Activated CD4-positive, alpha-beta T cell treated with anti-CD3 and anti-CD28 coated beads, Interleukin-2, amount 10 ng/mL, durations not matched to agents 24 days and 14 days (primary cell): ENCODE data around the gene KLF2. TPM values are rescaled to one million over a fixed set of nuclear protein-coding genes. Genes with fewer than 3 reads are reported as not detected.

Source experiments
- DNase-seq: peaks from one replicate; pipeline ENCODE4 v3.0.0; 2022
- H3K27ac Mint-ChIP-seq: one replicate; pipeline ENCODE4 v1.8.0; 2022; ENCODE audit warnings: mild to moderate bottlenecking, mixed read lengths
- H3K27me3 Mint-ChIP-seq: one replicate; pipeline ENCODE4 v1.8.0; 2022; ENCODE audit warnings: mixed read lengths
- H3K36me3 Mint-ChIP-seq: one replicate; pipeline ENCODE4 v1.8.0; 2022; ENCODE audit warnings: low read depth, mild to moderate bottlenecking, mixed read lengths
- H3K4me1 Mint-ChIP-seq: one replicate; pipeline ENCODE4 v1.8.0; 2021; ENCODE audit warnings: mixed read lengths
- H3K4me3 Mint-ChIP-seq: one replicate; pipeline ENCODE4 v1.8.0; 2022; ENCODE audit warnings: mild to moderate bottlenecking, moderate library complexity, mixed read lengths
- H3K9me3 Mint-ChIP-seq: one replicate; pipeline ENCODE4 v1.8.0; 2021; ENCODE audit warnings: mixed read lengths
- intact Hi-C: fragments of 100-400 bp; cut with micrococcal nuclease; formaldehyde crosslinking; loops from one replicate; pipeline ENCODE4 v1.15.1; 2023
- total RNA-seq: library from RNA; stranded (reverse); gene quantifications from 2 replicates; pipeline ENCODE4 v1.2.3, GENCODE V29; 2022

Gene KLF2
- total RNA-seq, 1 donor from 2014 or later: 2.2 TPM

- Mint-ChIP-seq H3K4me3 (peak overlapping the region; percentile 31), H3K36me3 (peaks cover 29% of the 10 kb centered on the region), H3K27ac (no peak overlapping the region), H3K27me3 (peaks cover 4% of the 10 kb centered on the region), H3K9me3 (no peaks in the 10 kb centered on the region), H3K4me1 (peaks cover 69% of the 10 kb centered on the region)
- no peak for DNase-seq
- intact Hi-C loops: no loop called here
Measured at GRCh38 chr19:16375936-16376185, 51.2 kb downstream of the KLF2 start.

GRCh38 chr19:16376241-16376640 lies 51.6 kb downstream of the KLF2 start:
- no peaks in the 10 kb centered on the region for H3K9me3 Mint-ChIP-seq
- no peak overlapping the region for H3K27ac Mint-ChIP-seq
- H3K4me3 Mint-ChIP-seq: no peak overlapping the region
- intact Hi-C loops: no loop called here
- DNase-seq: peak; percentile 58
- peaks cover 4% of the 10 kb centered on the region for H3K27me3 Mint-ChIP-seq
- H3K4me1 Mint-ChIP-seq: peaks cover 66% of the 10 kb centered on the region
- peaks cover 30% of the 10 kb centered on the region for H3K36me3 Mint-ChIP-seq

- Mint-ChIP-seq H3K27ac (no peak overlapping the region), H3K4me3 (no peak overlapping the region), H3K9me3 (no peaks in the 10 kb centered on the region), H3K4me1 (peaks cover 66% of the 10 kb centered on the region), H3K36me3 (peaks cover 33% of the 10 kb centered on the region), H3K27me3 (peaks cover 4% of the 10 kb centered on the region)
- peak; percentile 78 for DNase-seq
- intact Hi-C loops: no loop called here
Measured at GRCh38 chr19:16376649-16377048, 52.0 kb downstream of the KLF2 start.

GRCh38 chr19:16377521-16377920 lies 52.9 kb downstream of the KLF2 start:
- Mint-ChIP-seq H3K27me3 (peaks cover 4% of the 10 kb centered on the region), H3K36me3 (peaks cover 33% of the 10 kb centered on the region), H3K4me3 (no peak overlapping the region), H3K9me3 (no peaks in the 10 kb centered on the region), H3K27ac (no peak overlapping the region), H3K4me1 (peaks cover 63% of the 10 kb centered on the region)
- intact Hi-C loops: no loop called here
- peak; percentile 55 for DNase-seq

Other genes with a start within 250 kb of the KLF2 start
- 283 and 291 TPM in 2 replicates for gene TPM4, start 248.3 kb upstream of the KLF2 start, total RNA-seq
- 227 and 247 TPM in 2 replicates for gene RAB8A, start 212.9 kb upstream of the KLF2 start, total RNA-seq
- gene HSH2D, start 181.1 kb upstream of the KLF2 start, total RNA-seq: 22.7 and 23.1 TPM in 2 replicates
- not detected in 2 replicates for gene CIB3, start 151.3 kb upstream of the KLF2 start, total RNA-seq
- 59.2 and 65.2 TPM in 2 replicates for gene FAM32A, start 139.4 kb upstream of the KLF2 start, total RNA-seq
- gene AP1M1, start 126.9 kb upstream of the KLF2 start, total RNA-seq: 107 and 111 TPM in 2 replicates
- 36.5 and 36.6 TPM in 2 replicates for gene EPS15L1, start 147.1 kb downstream of the KLF2 start, total RNA-seq
- not detected in 2 replicates for gene CALR3, start 171.3 kb downstream of the KLF2 start, total RNA-seq
- 4.9 and 5.4 TPM in 2 replicates for gene C19orf44, start 171.6 kb downstream of the KLF2 start, total RNA-seq
- gene CHERP, start 217.6 kb downstream of the KLF2 start, total RNA-seq: 88.6 and 89.8 TPM in 2 replicates
- gene SLC35E1, start 247.6 kb downstream of the KLF2 start, total RNA-seq: 60.2 and 65.0 TPM in 2 replicates